Breast epithelium (tissue), 3 donors: Measurements from ENCODE around the gene PROB1.

Source experiments
- CTCF ChIP-seq, 3 donors: fragments of 450-650 bp; IDR thresholded peaks; one replicate each; pipeline ENCODE4 v1.5.1; 2016 to 2017; ENCODE audit warnings: antibody characterized with exemption in 3 of 3, mild to moderate bottlenecking in 3 of 3, moderate library complexity in 3 of 3
- POLR2AphosphoS5 ChIP-seq, 3 donors: sonication (generic); formaldehyde crosslinking; IDR thresholded peaks; one replicate each; pipeline ENCODE4 v1.6.1; 2017; ENCODE audit warnings: antibody characterized with exemption in 3 of 3

DNA sequence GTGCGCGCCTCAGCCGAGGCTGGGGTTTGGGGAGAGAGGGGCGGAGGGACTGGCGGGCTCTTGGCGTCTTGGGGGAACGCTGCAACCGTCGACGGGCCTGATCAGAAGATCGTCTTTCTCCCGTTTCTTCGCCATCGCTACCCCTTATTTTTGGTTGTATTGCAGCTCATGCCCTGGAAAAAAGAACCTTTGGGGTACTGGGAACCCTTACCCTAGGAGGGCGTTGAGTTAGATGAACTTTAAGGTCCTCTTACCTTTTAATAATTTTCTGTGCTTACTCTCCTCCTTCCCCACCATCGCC lies 52.5 kb downstream of the PROB1 start:
- TF ChIP-seq CTCF (IDR thresholded peaks at IDR 0.05), result no peak
- no peak for TF ChIP-seq POLR2AphosphoS5 (IDR thresholded peaks at IDR 0.05)
